ENCODE measurements around the gene PEX5L. TPM values are rescaled to one million over a fixed set of nuclear protein-coding genes. Genes with fewer than 3 reads are reported as not detected.

PEX5L gene
- total RNA-seq: 0.72 TPM in 1 of 2 replicates, not detected in the other

DNA sequence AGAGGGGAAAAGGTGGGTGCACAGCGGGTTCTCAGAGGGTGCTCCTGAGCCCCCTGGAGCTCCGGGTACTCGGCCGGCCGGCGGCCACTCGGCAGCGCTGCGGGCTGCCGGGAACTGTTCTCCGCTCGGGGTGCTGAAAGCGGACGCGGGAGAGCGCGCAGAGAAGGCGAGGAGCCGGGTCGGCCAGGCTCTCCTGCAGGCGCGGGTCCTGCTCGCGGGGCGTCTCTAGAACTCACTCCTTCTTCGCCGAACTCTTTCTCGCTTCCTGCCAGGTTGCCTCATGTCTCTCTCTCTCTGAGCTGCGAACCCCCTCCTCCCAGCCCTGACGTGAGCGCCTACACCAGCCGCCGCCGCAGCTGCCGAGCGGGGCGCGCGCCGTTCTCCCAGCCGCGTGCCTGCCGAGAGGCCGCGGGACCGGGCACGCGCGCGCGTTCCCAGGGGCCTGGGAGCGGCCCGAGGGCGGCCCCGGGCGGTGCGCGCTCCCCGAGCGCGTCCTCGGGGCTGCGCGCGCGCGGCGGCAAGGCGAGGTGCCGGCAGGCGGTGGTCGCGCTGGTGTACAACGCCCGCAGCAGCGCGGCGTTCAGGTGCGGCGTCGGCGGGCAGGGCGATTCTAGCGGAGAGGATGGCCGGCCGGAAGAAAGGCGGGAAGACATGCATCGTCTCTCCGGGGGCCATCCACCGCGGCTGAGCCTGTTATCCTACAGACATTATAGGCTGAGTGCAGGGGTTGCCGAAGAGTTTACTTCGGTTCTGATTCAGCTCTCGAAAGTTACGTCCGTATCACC lies at the start of gene PEX5L:
TSS of gene PEX5L (minus strand) at position 267 of the 785 bp plus-strand sequence. CDS start 338 bp downstream, outside the sequence.

Data from thoracic aorta endothelial cell (primary cell).